PC-9 (cell line): ENCODE results near the gene C12orf57. TPM values are rescaled to one million over a fixed set of nuclear protein-coding genes. Genes with fewer than 3 reads are reported as not detected.
A peak's percentile ranks its signal among the peaks of the same experiment; 100 is the strongest.

Experiments used
- BruUV-seq: library from RNA; stranded (reverse); fragments of 400-500 nt; replicated peaks from 2 replicates; lab custom pipeline; 2021; lab: Mats Ljungman, UMichigan
- CTCF ChIA-PET: fragments of 300-600 bp; sonication (Branson Sonifier 250); formaldehyde crosslinking; loops from one replicate; lab custom pipeline; 2022; ENCODE audit warnings: antibody characterized with exemption; lab: Charles Lee
- POLR2A ChIA-PET: fragments of 300-600 bp; sonication (Branson Sonifier 250); formaldehyde crosslinking; loops from one replicate; lab custom pipeline; 2022; ENCODE audit warnings: antibody characterized with exemption; ENCODE audit not compliant: unreplicated experiment; lab: Charles Lee
- DNase-seq, 2 experiments: peaks; one replicate each; pipeline versions ENCODE4 v3.0.0 to v3.0.0-alpha.2; 2015 to 2022; ENCODE audit warnings: mixed read lengths in 1 of 2
- H2AFZ ChIP-seq: fragments of 200-600 bp; sonication (generic); 2 replicates; pipeline ENCODE4 v1.8.1; 2017; ENCODE audit warnings: antibody characterized with exemption
- H3F3A ChIP-seq: fragments of 200-600 bp; sonication (generic); 2 replicates; pipeline ENCODE4 v1.8.1; 2017; ENCODE audit warnings: antibody characterized with exemption, mild to moderate bottlenecking, low read depth; ENCODE audit not compliant: insufficient read depth
- H3K27ac ChIP-seq: fragments of 200-600 bp; sonication (generic); 2 replicates; pipeline ENCODE4 v1.6.1; 2016; ENCODE audit warnings: mixed run types
- H3K27me3 ChIP-seq: fragments of 200-600 bp; sonication (generic); 2 replicates; pipeline ENCODE4 v1.6.1; 2016; ENCODE audit warnings: low read depth, mixed run types; ENCODE audit not compliant: insufficient read depth
- H3K36me3 ChIP-seq: fragments of 200-600 bp; sonication (generic); 2 replicates; pipeline ENCODE4 v1.6.1; 2016; ENCODE audit warnings: low read depth, mixed run types
- H3K4me1 ChIP-seq: fragments of 200-600 bp; sonication (generic); replicated peaks from 2 replicates; pipeline ENCODE4 v1.6.1; 2016; ENCODE audit warnings: mixed run types; ENCODE audit not compliant: insufficient read depth
- H3K4me2 ChIP-seq: fragments of 200-600 bp; sonication (generic); 2 replicates; pipeline ENCODE4 v1.6.1; 2017; ENCODE audit warnings: mixed run types
- H3K4me3 ChIP-seq: fragments of 200-600 bp; sonication (generic); 2 replicates; pipeline ENCODE4 v1.6.1; 2016; ENCODE audit warnings: mixed run types
- H3K79me2 ChIP-seq: fragments of 200-600 bp; sonication (generic); 2 replicates; pipeline ENCODE4 v1.6.1; 2017; ENCODE audit warnings: low read depth, mixed run types
- H3K9me2 ChIP-seq: fragments of 200-600 bp; sonication (generic); 2 replicates; pipeline ENCODE4 v1.8.1; 2017; ENCODE audit warnings: mild to moderate bottlenecking; ENCODE audit not compliant: insufficient read depth
- H3K9me3 ChIP-seq: fragments of 200-600 bp; sonication (generic); 2 replicates; pipeline ENCODE4 v1.8.1; 2016; ENCODE audit warnings: low read depth; ENCODE audit not compliant: insufficient read depth
- H4K20me1 ChIP-seq: fragments of 200-600 bp; sonication (generic); 2 replicates; pipeline ENCODE4 v1.8.1; 2017; ENCODE audit not compliant: insufficient read depth
- CTCF ChIP-seq: fragments of 200-600 bp; sonication (generic); conservative IDR thresholded peaks from 2 replicates; pipeline ENCODE4 v1.6.1; 2017; ENCODE audit warnings: mixed run types, antibody characterized with exemption, mild to moderate bottlenecking, moderate library complexity
- EZH2 ChIP-seq: fragments of 200-600 bp; sonication (generic); IDR thresholded peaks from 2 replicates; pipeline ENCODE4 v1.8.0; 2017; ENCODE audit warnings: antibody characterized with exemption, low read depth
- intact Hi-C: fragments of 100-400 bp; cut with micrococcal nuclease; formaldehyde crosslinking; loops from one replicate; pipeline ENCODE4 v1.10.0; 2022; ENCODE audit not compliant: unreplicated experiment
- total RNA-seq: library from RNA; stranded (reverse); gene quantifications from 2 replicates; pipeline ENCODE4 v1.2.3, GENCODE V29; 2021

C12orf57 gene
- total RNA-seq, 1 experiment from 2014 or later: 198 TPM

- Histone ChIP-seq H4K20me1 (no peaks in the 10 kb centered on the region), H3F3A (peaks cover 33% of the 10 kb centered on the region), H3K36me3 (no peaks in the 10 kb centered on the region), H2AFZ (peak overlapping the region; percentile 65; the same call in 1 of the 2 replicates), H3K27me3 (no peaks in the 10 kb centered on the region), H3K9me3 (no peaks in the 10 kb centered on the region), H3K9me2 (no peaks in the 10 kb centered on the region), H3K4me2 (peak overlapping the region; percentile 89), H3K27ac (peak overlapping the region; percentile 75), H3K4me1 (peaks cover 47% of the 10 kb centered on the region), H3K79me2 (peaks cover 32% of the 10 kb centered on the region), H3K4me3 (peak overlapping the region; percentile 85; the same call in 1 of the 2 replicates)
- POLR2A ChIA-PET: interaction anchor here (0.6 to 1.5 kb wide), 18 partner anchors 9 to 313 kb away, joined by 3 to 31 read pairs (median 5); partner anchors contain the start of genes C12orf57, RNU7-1, SPSB2 and USP5
- CTCF ChIA-PET: interaction anchor here (0.6 to 2.7 kb wide), 21 partner anchors 11 to 311 kb away, joined by 3 to 38 read pairs (median 5); partner anchors contain the start of genes C12orf57, CDCA3, RNU7-1 and SPSB2
- no TSS peak for BruUV-seq
- no peak for DNase-seq
- intact Hi-C loops: loop anchor here (1.0 to 5.0 kb wide), 3 partner anchors 19 to 262 kb away; partner anchors contain the start of genes C12orf57, PEX5 and SPSB2
- no peak for TF ChIP-seq EZH2
- no peak for TF ChIP-seq CTCF
Observed at GRCh38 chr12:6925239-6925539, 18.6 kb upstream of the C12orf57 start.

- peak; percentile 81 to 91 for DNase-seq
- Histone ChIP-seq H3K9me3 (no peaks in the 10 kb centered on the region), H3K36me3 (no peaks in the 10 kb centered on the region), H2AFZ (peak overlapping the region; percentile 65), H3K4me2 (peak overlapping the region; percentile 89), H3K9me2 (no peaks in the 10 kb centered on the region), H3K27me3 (no peaks in the 10 kb centered on the region), H3F3A (peaks cover 33% of the 10 kb centered on the region), H3K79me2 (peaks cover 36% of the 10 kb centered on the region), H3K4me3 (peak overlapping the region; percentile 85), H3K27ac (peak overlapping the region; percentile 75), H3K4me1 (peaks cover 49% of the 10 kb centered on the region), H4K20me1 (no peaks in the 10 kb centered on the region)
- ChIA-PET POLR2A (interaction anchor here (0.6 to 1.5 kb wide), 23 partner anchors 9 to 1315 kb away, joined by 3 to 31 read pairs (median 5); partner anchors contain the start of genes C12orf57, LPAR5, RNU7-1 and SPSB2), CTCF (interaction anchor here (0.5 to 2.7 kb wide), 24 partner anchors 12 to 312 kb away, joined by 3 to 38 read pairs (median 5); partner anchors contain the start of genes C12orf57, CDCA3, RNU7-1 and SPSB2)
- intact Hi-C loops: loop anchor here (1.0 to 5.0 kb wide), 3 partner anchors 19 to 262 kb away; partner anchors contain the start of genes C12orf57, PEX5 and SPSB2
- 0 out of 2 replicates have a peak, but pooled peaks have one; percentile 16 for TF ChIP-seq CTCF
- no peak for TF ChIP-seq EZH2
- TSS peak; percentile 80 for BruUV-seq
Observed at GRCh38 chr12:6925540-6926279, 18.1 kb upstream of the C12orf57 start.

- peak within 1 kb of the TSS; percentile 75 for H3K27ac ChIP-seq
- H3K79me2 ChIP-seq: peaks cover 54% of the 10 kb centered on the region
- no peaks in the 10 kb centered on the region for H3K9me3 ChIP-seq
- peak within 1 kb of the TSS; percentile 95 for H3K4me2 ChIP-seq
- DNase-seq: peak in 1 of 2 experiments; percentile 66
- peaks cover 53% of the 10 kb centered on the region for H3K4me1 ChIP-seq
- ChIA-PET CTCF (interaction anchor here (1.0 kb wide), 2 partner anchors 10 to 58 kb away, joined by 3 to 5 read pairs; no protein-coding TSS in a partner anchor), POLR2A (interaction anchor here (0.6 kb wide), 1 partner anchor 42 kb away, joined by 3 read pairs; no protein-coding TSS in a partner anchor)
- H3F3A ChIP-seq: peaks cover 42% of the 10 kb centered on the region
- H3K9me2 ChIP-seq: no peaks in the 10 kb centered on the region
- H3K27me3 ChIP-seq: no peaks in the 10 kb centered on the region
- peak within 1 kb of the TSS; percentile 85 for H3K4me3 ChIP-seq
- TF ChIP-seq EZH2 (no peak), CTCF (no peak)
- BruUV-seq: no TSS peak
- intact Hi-C loops: loop anchor here (5.0 kb wide), 1 partner anchor 260 kb away; the partner anchor contains the start of gene PEX5
- peaks cover 16% of the 10 kb centered on the region; the same call in 1 of the 2 replicates for H4K20me1 ChIP-seq
- H2AFZ ChIP-seq: peak within 1 kb of the TSS; percentile 92
- no peaks in the 10 kb centered on the region for H3K36me3 ChIP-seq
Observed at GRCh38 chr12:6927379-6928021, 16.3 kb upstream of the C12orf57 start, which contains the start of gene ATN1. ATN1 (plus strand) TSS chr12:6927959; CDS start chr12:6934002, 6,043 bp downstream.
